Stomach smooth muscle (tissue), 2 donors: ENCODE results near the gene ABHD12.

ENCODE experiments used
- H3K27ac ChIP-seq: one replicate; pipeline ENCODE4 v1.7.0; 2013; ENCODE audit warnings: mild to moderate bottlenecking, low read length, inconsistent platforms
- H3K27me3 ChIP-seq, 2 donors: one replicate each; pipeline ENCODE4 v1.7.0; 2013; ENCODE audit warnings: low read length in 2 of 2; ENCODE audit not compliant: insufficient read depth in 2 of 2, control insufficient read depth in 1 of 2
- H3K36me3 ChIP-seq, 2 donors: one replicate each; pipeline ENCODE4 v1.7.0; 2013; ENCODE audit warnings: low read length in 2 of 2; ENCODE audit not compliant: control insufficient read depth in 2 of 2, insufficient read depth in 2 of 2
- H3K4me1 ChIP-seq: one replicate; pipeline ENCODE4 v1.7.0; 2013; ENCODE audit warnings: low read length; ENCODE audit not compliant: control insufficient read depth, insufficient read depth
- H3K4me3 ChIP-seq, 2 donors: one replicate each; pipeline ENCODE4 v1.7.0; 2013; ENCODE audit warnings: low read length in 2 of 2
- H3K9ac ChIP-seq, 2 donors: one replicate each; pipeline ENCODE4 v1.7.0; 2013; ENCODE audit warnings: low read length in 2 of 2, mild to moderate bottlenecking in 1 of 2
- H3K9me3 ChIP-seq, 2 donors: one replicate each; pipeline ENCODE4 v1.7.0; 2013; ENCODE audit warnings: low read length in 2 of 2; ENCODE audit not compliant: control insufficient read depth in 2 of 2
- donor health status: healthy.
- donor health status: Pancreatic carcinoma.

ABHD12 gene

DNA sequence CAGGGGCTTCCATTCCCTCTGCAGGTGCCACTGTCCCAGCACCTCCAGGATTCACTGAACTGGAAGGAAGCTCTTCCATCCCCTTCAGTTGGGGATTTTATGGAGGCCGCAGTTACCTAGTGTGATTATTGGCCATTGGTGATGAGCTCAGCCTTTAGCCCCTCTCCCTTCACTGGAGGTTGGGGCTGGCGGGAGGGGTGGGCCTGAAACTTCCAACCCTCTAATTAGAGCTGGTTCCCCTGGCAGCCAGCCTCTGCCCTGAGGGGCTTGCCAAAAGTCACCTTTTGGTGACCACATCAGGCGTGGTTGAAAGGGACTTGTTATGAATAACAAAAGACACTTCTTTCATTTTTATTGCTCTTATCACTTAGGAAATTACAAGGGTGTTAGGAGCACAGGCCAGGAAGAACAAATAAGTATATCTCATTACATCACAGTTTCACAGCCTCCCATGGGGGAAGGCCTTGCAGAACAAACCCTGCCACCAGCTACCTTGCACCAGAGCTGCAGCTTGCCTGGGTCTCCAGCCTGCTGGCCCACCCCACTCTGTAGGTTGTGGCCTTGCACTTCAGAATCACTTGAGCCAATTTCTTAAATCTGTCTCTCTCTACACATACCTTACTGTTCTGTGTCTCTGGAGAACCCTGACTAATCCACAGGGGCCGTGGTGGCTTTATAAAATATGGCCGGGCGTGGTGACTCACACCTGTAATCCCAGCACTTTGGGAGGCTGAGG lies 137.8 kb downstream of the ABHD12 start:
- H3K9me3 ChIP-seq: no peaks in the 10 kb centered on the region
- peak overlapping the region in 1 of 2 donors; percentile 36 for H3K9ac ChIP-seq
- H3K27me3 ChIP-seq: no peaks in the 10 kb centered on the region
- peaks cover 61% of the 10 kb centered on the region for H3K4me1 ChIP-seq
- H3K36me3 ChIP-seq: peaks cover 0 to 7% of the 10 kb centered on the region in 2 donors
- no peak overlapping the region for H3K27ac ChIP-seq
- no peak overlapping the region for H3K4me3 ChIP-seq

DNA sequence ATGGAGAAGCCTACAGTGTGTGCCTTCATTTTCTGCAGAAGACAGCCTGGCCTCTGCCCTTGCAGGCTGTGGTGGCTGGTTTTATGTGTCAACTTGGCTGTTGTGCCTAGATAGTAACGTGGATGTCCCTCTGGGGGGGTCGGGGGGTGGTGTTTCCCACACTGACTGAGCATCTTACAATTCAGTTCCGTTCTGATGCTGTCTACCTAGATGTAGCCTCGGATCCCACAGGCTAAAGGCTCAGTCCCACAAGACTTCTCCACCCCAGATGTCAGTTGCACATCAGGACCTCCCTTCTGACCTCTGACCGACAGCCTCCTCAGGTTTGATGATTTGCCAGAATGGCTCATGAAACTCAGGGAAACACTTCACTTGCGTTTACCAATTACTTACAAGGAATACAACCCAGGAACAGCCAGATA lies 138.4 kb downstream of the ABHD12 start:
- H3K4me1 ChIP-seq: peaks cover 66% of the 10 kb centered on the region
- no peaks in the 10 kb centered on the region for H3K9me3 ChIP-seq
- peak overlapping the region in 1 of 2 donors; percentile 29 for H3K4me3 ChIP-seq
- H3K27ac ChIP-seq: peak overlapping the region; percentile 41
- H3K9ac ChIP-seq: peak overlapping the region in 1 of 2 donors; percentile 36
- peaks cover 0 to 7% of the 10 kb centered on the region in 2 donors for H3K36me3 ChIP-seq
- no peaks in the 10 kb centered on the region for H3K27me3 ChIP-seq

DNA sequence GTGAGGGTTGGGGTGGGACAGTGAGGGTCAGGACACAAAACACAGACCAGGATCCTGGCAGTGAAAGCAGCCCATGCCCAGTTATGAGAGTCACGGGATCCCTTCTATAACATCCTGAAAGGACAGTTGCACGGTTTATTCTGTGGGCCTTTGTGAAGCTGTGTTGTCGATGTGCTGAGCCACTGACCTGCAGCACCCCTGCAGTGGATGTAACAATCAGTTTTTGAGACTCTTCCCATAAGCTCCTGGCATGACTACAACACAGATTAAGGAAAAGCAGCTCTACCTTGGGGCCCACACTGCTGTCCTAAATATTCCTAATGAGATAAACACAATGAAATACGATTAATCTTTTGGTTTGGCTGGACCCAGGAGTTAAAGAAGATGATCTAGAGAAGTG lies 139.1 kb downstream of the ABHD12 start:
- Histone ChIP-seq H3K9ac (no peak overlapping the region), H3K4me1 (peaks cover 68% of the 10 kb centered on the region), H3K36me3 (peaks cover 0 to 7% of the 10 kb centered on the region in 2 donors), H3K4me3 (peak overlapping the region in 1 of 2 donors; percentile 29), H3K27ac (peak overlapping the region; percentile 41), H3K9me3 (no peaks in the 10 kb centered on the region), H3K27me3 (no peaks in the 10 kb centered on the region)

DNA sequence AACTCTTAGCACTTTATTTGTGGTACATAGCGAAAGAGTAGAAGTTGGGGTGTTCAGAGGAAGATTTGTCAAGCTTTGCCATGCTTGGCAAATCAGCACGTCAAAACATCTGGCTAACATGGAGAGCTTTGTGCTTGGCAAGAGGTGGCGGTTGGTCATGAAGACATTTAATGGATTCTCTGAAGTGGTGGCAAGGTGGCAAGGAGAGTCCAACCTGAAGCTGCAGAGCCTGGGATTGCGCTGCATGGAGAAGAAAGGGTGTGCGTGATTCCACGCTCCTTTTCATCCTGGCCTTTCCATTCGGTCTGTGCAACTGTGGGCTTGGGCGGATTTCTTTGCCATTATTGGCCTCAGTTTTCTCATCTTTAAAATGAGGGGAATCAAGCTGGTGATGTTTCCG lies 139.6 kb downstream of the ABHD12 start:
- peak overlapping the region; percentile 55 for H3K27ac ChIP-seq
- peaks cover 63% of the 10 kb centered on the region for H3K4me1 ChIP-seq

DNA sequence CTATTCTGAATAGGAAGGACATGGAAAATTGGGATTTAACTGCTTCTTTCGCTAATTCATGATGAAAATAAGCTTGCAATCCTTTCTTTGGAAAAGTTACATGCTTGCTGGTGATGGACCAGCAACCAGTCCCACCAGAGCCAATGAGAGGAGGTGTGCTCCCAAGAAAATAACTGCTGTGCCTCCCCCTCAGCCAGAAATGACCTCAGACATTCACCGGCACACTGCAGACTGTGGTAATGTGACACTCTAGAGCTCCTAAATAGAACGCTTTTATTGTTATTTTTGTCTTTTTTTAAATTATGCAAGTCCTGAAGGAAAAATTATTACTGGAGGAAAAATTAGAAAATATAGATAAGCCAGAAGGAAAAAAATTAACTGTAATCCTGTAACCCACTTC lies 140.1 kb downstream of the ABHD12 start:
- H3K27ac ChIP-seq: peak overlapping the region; percentile 55
- H3K9ac ChIP-seq: peak overlapping the region; percentile 3 to 55
- H3K36me3 ChIP-seq: peaks cover 0 to 7% of the 10 kb centered on the region in 2 donors
- peaks cover 58% of the 10 kb centered on the region for H3K4me1 ChIP-seq
- H3K9me3 ChIP-seq: no peaks in the 10 kb centered on the region
- H3K27me3 ChIP-seq: no peaks in the 10 kb centered on the region
- H3K4me3 ChIP-seq: peak overlapping the region; percentile 85 to 90

More for the DNA sequence above, 139.6 kb downstream of the ABHD12 start:
- H3K4me3 ChIP-seq: peak overlapping the region in 1 of 2 donors; percentile 40
- H3K27me3 ChIP-seq: no peaks in the 10 kb centered on the region
- H3K36me3 ChIP-seq: peaks cover 0 to 7% of the 10 kb centered on the region in 2 donors
- H3K9ac ChIP-seq: no peak overlapping the region
- no peaks in the 10 kb centered on the region for H3K9me3 ChIP-seq
